Type B pancreatic cell (in vitro differentiated cells): ENCODE data around the gene PAPSS1. TPM values are rescaled to one million over a fixed set of nuclear protein-coding genes. Genes with fewer than 3 reads are reported as not detected.

Source experiments
- DNase-seq: peaks from one replicate; pipeline ENCODE4 v3.0.0; 2021; ENCODE audit warnings: mixed read lengths; ENCODE audit not compliant: unreplicated experiment; ENCODE audit errors: extremely low spot score
- H3K27ac Mint-ChIP-seq: 2 replicates; pipeline ENCODE4 v1.8.0; 2021; ENCODE audit warnings: mild to moderate bottlenecking, mixed read lengths
- H3K27me3 Mint-ChIP-seq: 2 replicates; pipeline ENCODE4 v1.8.0; 2021; ENCODE audit warnings: mixed read lengths
- H3K36me3 Mint-ChIP-seq: 2 replicates; pipeline ENCODE4 v1.8.0; 2021; ENCODE audit warnings: mixed read lengths
- H3K4me1 Mint-ChIP-seq: one replicate; pipeline ENCODE4 v1.8.0; 2021; ENCODE audit warnings: mixed read lengths; ENCODE audit not compliant: unreplicated experiment
- H3K4me3 Mint-ChIP-seq: 2 replicates; pipeline ENCODE4 v1.8.0; 2021; ENCODE audit warnings: mild to moderate bottlenecking, mixed read lengths
- H3K9me3 Mint-ChIP-seq: 2 replicates; pipeline ENCODE4 v1.8.0; 2021; ENCODE audit warnings: mixed read lengths
- CTCF ChIP-seq: fragments of 200-600 bp; sonication (generic); conservative IDR thresholded peaks from 2 replicates; pipeline ENCODE4 v1.5.0; 2021; ENCODE audit warnings: antibody characterized with exemption, mild to moderate bottlenecking
- total RNA-seq: library from RNA; stranded (reverse); gene quantifications from 2 replicates; pipeline ENCODE4 v1.2.1, GENCODE V29; 2021; ENCODE audit warnings: low replicate concordance

PAPSS1 gene
- total RNA-seq, 1 donor from 2014 or later = 82.0 TPM

- peaks cover 4% of the 10 kb centered on the region for H3K27me3 Mint-ChIP-seq
- H3K36me3 Mint-ChIP-seq = no peaks in the 10 kb centered on the region
- H3K9me3 Mint-ChIP-seq = no peaks in the 10 kb centered on the region
- H3K27ac Mint-ChIP-seq = no peak overlapping the region
- H3K4me1 Mint-ChIP-seq = peaks cover 5% of the 10 kb centered on the region
- TF ChIP-seq CTCF = no peak
- H3K4me3 Mint-ChIP-seq = no peak overlapping the region
- DNase-seq = no peak
Measured at GRCh38 chr4:107751670-107752069, 31.6 kb upstream of the PAPSS1 start.

GRCh38 chr4:107747748-107748486, 27.9 kb upstream of the PAPSS1 start:
- H3K4me1 Mint-ChIP-seq = no peaks in the 10 kb centered on the region
- H3K36me3 Mint-ChIP-seq = no peaks in the 10 kb centered on the region
- DNase-seq = no peak
- H3K9me3 Mint-ChIP-seq = no peaks in the 10 kb centered on the region
- no peak overlapping the region for H3K4me3 Mint-ChIP-seq
- H3K27ac Mint-ChIP-seq = no peak overlapping the region
- no peak for TF ChIP-seq CTCF
- H3K27me3 Mint-ChIP-seq = no peaks in the 10 kb centered on the region

- Mint-ChIP-seq H3K27ac (no peak overlapping the region), H3K4me3 (no peak overlapping the region), H3K36me3 (no peaks in the 10 kb centered on the region), H3K9me3 (no peaks in the 10 kb centered on the region), H3K4me1 (peaks cover 4% of the 10 kb centered on the region), H3K27me3 (no peaks in the 10 kb centered on the region)
- no peak for DNase-seq
- no peak for TF ChIP-seq CTCF
Measured at GRCh38 chr4:107746161-107746560, 26.1 kb upstream of the PAPSS1 start.

- H3K36me3 Mint-ChIP-seq = no peaks in the 10 kb centered on the region
- H3K4me3 Mint-ChIP-seq = no peak overlapping the region
- H3K27ac Mint-ChIP-seq = no peak overlapping the region
- no peak for TF ChIP-seq CTCF
- peaks cover 14% of the 10 kb centered on the region for H3K4me1 Mint-ChIP-seq
- no peak for DNase-seq
- no peaks in the 10 kb centered on the region for H3K27me3 Mint-ChIP-seq
- H3K9me3 Mint-ChIP-seq = no peaks in the 10 kb centered on the region
Measured at GRCh38 chr4:107744532-107744931, 24.5 kb upstream of the PAPSS1 start.

- peaks cover 14% of the 10 kb centered on the region for H3K4me1 Mint-ChIP-seq
- H3K4me3 Mint-ChIP-seq = no peak overlapping the region
- H3K27me3 Mint-ChIP-seq = no peaks in the 10 kb centered on the region
- H3K9me3 Mint-ChIP-seq = no peaks in the 10 kb centered on the region
- no peak for DNase-seq
- TF ChIP-seq CTCF = no peak
- no peaks in the 10 kb centered on the region for H3K36me3 Mint-ChIP-seq
- H3K27ac Mint-ChIP-seq = no peak overlapping the region
Measured at GRCh38 chr4:107743532-107743931, 23.5 kb upstream of the PAPSS1 start.

- no peak for DNase-seq
- Mint-ChIP-seq H3K27me3 (no peaks in the 10 kb centered on the region), H3K4me1 (peaks cover 14% of the 10 kb centered on the region), H3K9me3 (no peaks in the 10 kb centered on the region), H3K4me3 (no peak overlapping the region), H3K36me3 (no peaks in the 10 kb centered on the region), H3K27ac (no peak overlapping the region)
- TF ChIP-seq CTCF = no peak
Measured at GRCh38 chr4:107742791-107743190, 22.8 kb upstream of the PAPSS1 start.
